RPMI7951 (cell line): Measurements from ENCODE around the gene LRR1. TPM values are rescaled to one million over a fixed set of nuclear protein-coding genes. Genes with fewer than 3 reads are reported as not detected.
"Not testable (repeated sequence)": the region's sequence is repeated elsewhere in the genome, so short reads cannot be mapped to it uniquely, and the experiment has no call there.

Experiments used
- DNase-seq: peaks from one replicate; pipeline ENCODE4 v3.0.0-alpha.2; 2012; ENCODE audit warnings: low read depth
- total RNA-seq: library from RNA; depleted of rRNA; stranded (reverse); fragments of >200 nt; shearing (Covaris generic); gene quantifications from 2 replicates; pipeline ENCODE4 v1.2.3, GENCODE V29; 2014; rRNA removed

LRR1 gene
- total RNA-seq, result 40.1 and 47.7 TPM in 2 replicates

- peak; percentile 85 for DNase-seq
These were observed at the start of gene LRR1 for GRCh38 chr14:49598485-49599300. Gene LRR1 (plus strand): TSS chr14:49598940. CDS start chr14:49599021, 81 bp downstream.

GRCh38 chr14:49549446-49549845 lies 49.3 kb upstream of the LRR1 start:
- DNase-seq, result no peak

- DNase-seq, result peak; percentile 7
These were observed 48.9 kb upstream of the LRR1 start for GRCh38 chr14:49549881-49550280.

- peak; percentile 4 for DNase-seq
These were observed 48.2 kb upstream of the LRR1 start for GRCh38 chr14:49550286-49551184.

GRCh38 chr14:49551569-49551968 lies 47.2 kb upstream of the LRR1 start:
- DNase-seq, result no peak

- DNase-seq, result no peak
These were observed 45.6 kb upstream of the LRR1 start for GRCh38 chr14:49553106-49553505.

- DNase-seq, result no peak
These were observed 44.8 kb upstream of the LRR1 start for GRCh38 chr14:49553892-49554291.

- no peak for DNase-seq
These were observed 38.6 kb upstream of the LRR1 start for GRCh38 chr14:49559979-49560768.

- DNase-seq, result no peak
These were observed 32.0 kb upstream of the LRR1 start for GRCh38 chr14:49566714-49567113.

GRCh38 chr14:49569281-49569680 lies 29.5 kb upstream of the LRR1 start:
- no peak for DNase-seq

GRCh38 chr14:49574038-49574437 lies 24.7 kb upstream of the LRR1 start:
- no peak for DNase-seq

GRCh38 chr14:49578141-49578540 lies 20.6 kb upstream of the LRR1 start:
- DNase-seq, result no peak

GRCh38 chr14:49579841-49580240 lies 18.9 kb upstream of the LRR1 start:
- DNase-seq, result no peak

- DNase-seq, result no peak
These were observed 17.3 kb upstream of the LRR1 start for GRCh38 chr14:49581209-49582112.

- DNase-seq, result no peak
These were observed 16.4 kb upstream of the LRR1 start for GRCh38 chr14:49582113-49582977.

GRCh38 chr14:49583629-49584028 lies 15.1 kb upstream of the LRR1 start:
- DNase-seq, result no peak

GRCh38 chr14:49584058-49584457 lies 14.7 kb upstream of the LRR1 start:
- DNase-seq, result no peak

- not testable (repeated sequence) for DNase-seq
These were observed 13.6 kb upstream of the LRR1 start for GRCh38 chr14:49584981-49585640.
